Measurements from ENCODE around the gene SLC17A8. TPM values are rescaled to one million over a fixed set of nuclear protein-coding genes. Genes with fewer than 3 reads are reported as not detected.

SLC17A8 gene
- total RNA-seq, 1 experiment from 2014 or later = not detected

- Histone ChIP-seq H3K4me3 (no peak overlapping the region), H3K36me3 (no peaks in the 10 kb centered on the region), H3K9me3 (no peaks in the 10 kb centered on the region), H3K27me3 (no peaks in the 10 kb centered on the region)
- DNase-seq = no peak
Measured at GRCh38 chr12:100442403-100442802, 85.5 kb downstream of the SLC17A8 start.

GRCh38 chr12:100443434-100443833 lies 86.6 kb downstream of the SLC17A8 start:
- no peaks in the 10 kb centered on the region for H3K27me3 ChIP-seq
- H3K4me3 ChIP-seq = no peak overlapping the region
- no peaks in the 10 kb centered on the region for H3K9me3 ChIP-seq
- no peaks in the 10 kb centered on the region for H3K36me3 ChIP-seq
- no peak for DNase-seq

GRCh38 chr12:100445081-100445481 lies 88.2 kb downstream of the SLC17A8 start:
- H3K9me3 ChIP-seq = no peaks in the 10 kb centered on the region
- no peak for DNase-seq
- H3K27me3 ChIP-seq = no peaks in the 10 kb centered on the region
- H3K4me3 ChIP-seq = no peak overlapping the region
- no peaks in the 10 kb centered on the region for H3K36me3 ChIP-seq

GRCh38 chr12:100447381-100447780 lies 90.5 kb downstream of the SLC17A8 start:
- Histone ChIP-seq H3K9me3 (no peaks in the 10 kb centered on the region), H3K27me3 (no peaks in the 10 kb centered on the region), H3K36me3 (no peaks in the 10 kb centered on the region), H3K4me3 (no peak overlapping the region)
- no peak for DNase-seq

GRCh38 chr12:100448656-100449055 lies 91.8 kb downstream of the SLC17A8 start:
- H3K4me3 ChIP-seq = no peak overlapping the region
- no peak for DNase-seq

GRCh38 chr12:100450735-100451134 lies 93.9 kb downstream of the SLC17A8 start:
- DNase-seq = no peak
- H3K36me3 ChIP-seq = no peaks in the 10 kb centered on the region
- no peak overlapping the region for H3K4me3 ChIP-seq
- H3K9me3 ChIP-seq = no peaks in the 10 kb centered on the region
- no peaks in the 10 kb centered on the region for H3K27me3 ChIP-seq

More at GRCh38 chr12:100448656-100449055, 91.8 kb downstream of the SLC17A8 start:
- Histone ChIP-seq H3K9me3 (no peaks in the 10 kb centered on the region), H3K27me3 (no peaks in the 10 kb centered on the region), H3K36me3 (no peaks in the 10 kb centered on the region)

- H3K9me3 ChIP-seq = no peaks in the 10 kb centered on the region
Measured at GRCh38 chr12:100453951-100454350, 97.1 kb downstream of the SLC17A8 start.

GRCh38 chr12:100455896-100456295 lies 99.0 kb downstream of the SLC17A8 start:
- no peaks in the 10 kb centered on the region for H3K36me3 ChIP-seq
- H3K9me3 ChIP-seq = no peaks in the 10 kb centered on the region
- H3K4me3 ChIP-seq = no peak overlapping the region
- DNase-seq = no peak
- no peaks in the 10 kb centered on the region for H3K27me3 ChIP-seq

More at GRCh38 chr12:100453951-100454350, 97.1 kb downstream of the SLC17A8 start:
- no peaks in the 10 kb centered on the region for H3K27me3 ChIP-seq
- DNase-seq = no peak
- H3K36me3 ChIP-seq = no peaks in the 10 kb centered on the region
- H3K4me3 ChIP-seq = no peak overlapping the region

- Histone ChIP-seq H3K4me3 (no peak overlapping the region), H3K9me3 (no peaks in the 10 kb centered on the region), H3K27me3 (no peaks in the 10 kb centered on the region), H3K36me3 (no peaks in the 10 kb centered on the region)
- DNase-seq = no peak
Measured at GRCh38 chr12:100458191-100458590, 101.3 kb downstream of the SLC17A8 start.

GRCh38 chr12:100460702-100461101 lies 103.8 kb downstream of the SLC17A8 start:
- no peak for DNase-seq
- Histone ChIP-seq H3K9me3 (no peaks in the 10 kb centered on the region), H3K36me3 (no peaks in the 10 kb centered on the region), H3K4me3 (no peak overlapping the region), H3K27me3 (no peaks in the 10 kb centered on the region)

GRCh38 chr12:100461330-100461973 lies 104.6 kb downstream of the SLC17A8 start:
- H3K36me3 ChIP-seq = no peaks in the 10 kb centered on the region
- DNase-seq = no peak
- no peaks in the 10 kb centered on the region for H3K27me3 ChIP-seq
- no peaks in the 10 kb centered on the region for H3K9me3 ChIP-seq
- no peak overlapping the region for H3K4me3 ChIP-seq

- Histone ChIP-seq H3K4me3 (no peak overlapping the region), H3K36me3 (no peaks in the 10 kb centered on the region), H3K9me3 (no peaks in the 10 kb centered on the region), H3K27me3 (no peaks in the 10 kb centered on the region)
- DNase-seq = no peak
Measured at GRCh38 chr12:100463661-100464060, 106.8 kb downstream of the SLC17A8 start.

GRCh38 chr12:100464529-100464928 lies 107.7 kb downstream of the SLC17A8 start:
- Histone ChIP-seq H3K4me3 (no peak overlapping the region), H3K27me3 (no peaks in the 10 kb centered on the region), H3K36me3 (no peaks in the 10 kb centered on the region), H3K9me3 (no peaks in the 10 kb centered on the region)
- no peak for DNase-seq

- H3K9me3 ChIP-seq = no peaks in the 10 kb centered on the region
- H3K36me3 ChIP-seq = no peaks in the 10 kb centered on the region
- no peak overlapping the region for H3K4me3 ChIP-seq
- no peaks in the 10 kb centered on the region for H3K27me3 ChIP-seq
- no peak for DNase-seq
Measured at GRCh38 chr12:100468126-100468525, 111.3 kb downstream of the SLC17A8 start.

Other genes starting within 250 kb of the SLC17A8 start
- 20.3 and 26.4 TPM in 2 replicates for gene BLTP3B, start 214.2 kb upstream of the SLC17A8 start, total RNA-seq (2014; rRNA removed; shearing (Covaris generic); ENCODE audit: low replicate concordance)
- gene ACTR6, start 156.3 kb upstream of the SLC17A8 start, total RNA-seq (2014; rRNA removed; shearing (Covaris generic); ENCODE audit: low replicate concordance) = 18.4 and 37.0 TPM in 2 replicates
- gene DEPDC4, start 90.0 kb upstream of the SLC17A8 start, total RNA-seq (2014; rRNA removed; shearing (Covaris generic); ENCODE audit: low replicate concordance) = 1.3 and 1.7 TPM in 2 replicates
- gene SCYL2, start 89.9 kb upstream of the SLC17A8 start, total RNA-seq (2014; rRNA removed; shearing (Covaris generic); ENCODE audit: low replicate concordance) = 7.3 and 11.2 TPM in 2 replicates
- gene NR1H4, start 116.8 kb downstream of the SLC17A8 start, total RNA-seq (2014; rRNA removed; shearing (Covaris generic); ENCODE audit: low replicate concordance) = not detected in 2 replicates
- 13.4 and 44.0 TPM in 2 replicates for gene GAS2L3, start 216.6 kb downstream of the SLC17A8 start, total RNA-seq (2014; rRNA removed; shearing (Covaris generic); ENCODE audit: low replicate concordance)